ENCODE measurements around the gene HACL1. TPM values are rescaled to one million over a fixed set of nuclear protein-coding genes. Genes with fewer than 3 reads are reported as not detected.

HACL1 gene
- total and polyA plus RNA-seq, 10 of the 15 experiments (the other 5 are each of a cell fraction or from before 2014, with no cell fraction given) = 19.4 to 48.7 (median 30.1) TPM

DNA sequence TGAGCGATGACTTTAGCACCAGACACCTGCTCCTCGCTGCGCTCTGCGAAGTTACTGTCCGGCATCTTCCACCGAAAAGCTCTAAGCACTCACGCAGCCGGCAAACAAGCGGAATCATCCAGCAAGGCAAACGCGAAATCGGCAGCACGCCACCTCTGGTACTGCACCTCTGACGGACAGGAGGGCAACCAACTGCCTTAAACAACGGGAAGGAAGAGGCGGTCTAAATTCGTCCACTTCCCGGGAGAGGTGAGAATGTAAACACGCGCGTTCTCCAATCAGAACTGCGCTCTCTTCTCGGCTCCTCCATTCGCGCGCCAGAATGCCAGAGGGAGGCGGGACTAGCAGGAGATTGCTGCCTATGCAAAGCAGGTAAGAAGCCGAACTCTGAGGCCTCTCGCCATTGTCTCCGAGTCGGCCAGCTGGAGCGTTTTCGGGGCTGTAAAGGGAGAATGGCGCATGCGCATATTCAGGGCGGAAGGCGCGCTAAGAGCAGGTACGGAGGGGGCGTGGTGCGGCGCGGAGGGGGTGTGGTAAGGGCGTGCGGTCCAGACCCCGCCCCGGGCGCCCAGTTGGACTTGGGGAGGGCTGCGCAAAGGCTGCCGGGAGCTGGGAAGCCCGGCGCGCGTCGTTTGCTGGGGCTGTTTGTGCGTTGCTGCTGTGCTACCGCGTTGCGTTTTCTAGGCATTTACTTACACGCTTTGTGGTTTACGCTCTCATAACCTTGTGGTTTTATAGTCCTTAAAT, at the start of gene HACL1, which contains the start of gene BTD (continued):
- TF ChIP-seq CBFB (IDR thresholded peaks at IDR 0.05; ENCODE audit: low read depth) (0 out of 2 replicates have a peak, but pooled peaks have one; percentile 29), POU2F2 (IDR thresholded peaks at IDR 0.05; ENCODE audit: borderline replicate concordance, low read depth, low read length) (peak; percentile 90), CBX3 (IDR thresholded peaks at IDR 0.05; ENCODE audit: borderline replicate concordance, low read depth) (no peak), NR2F1 (conservative IDR thresholded peaks at IDR 0.05) (no peak), NBN (IDR thresholded peaks at IDR 0.05) (peak; percentile 72), ZNF274 (IDR thresholded peaks at IDR 0.05; ENCODE audit: insufficient read depth, insufficient read length) (no peak)
- TF ChIP-seq, protein P1, sequence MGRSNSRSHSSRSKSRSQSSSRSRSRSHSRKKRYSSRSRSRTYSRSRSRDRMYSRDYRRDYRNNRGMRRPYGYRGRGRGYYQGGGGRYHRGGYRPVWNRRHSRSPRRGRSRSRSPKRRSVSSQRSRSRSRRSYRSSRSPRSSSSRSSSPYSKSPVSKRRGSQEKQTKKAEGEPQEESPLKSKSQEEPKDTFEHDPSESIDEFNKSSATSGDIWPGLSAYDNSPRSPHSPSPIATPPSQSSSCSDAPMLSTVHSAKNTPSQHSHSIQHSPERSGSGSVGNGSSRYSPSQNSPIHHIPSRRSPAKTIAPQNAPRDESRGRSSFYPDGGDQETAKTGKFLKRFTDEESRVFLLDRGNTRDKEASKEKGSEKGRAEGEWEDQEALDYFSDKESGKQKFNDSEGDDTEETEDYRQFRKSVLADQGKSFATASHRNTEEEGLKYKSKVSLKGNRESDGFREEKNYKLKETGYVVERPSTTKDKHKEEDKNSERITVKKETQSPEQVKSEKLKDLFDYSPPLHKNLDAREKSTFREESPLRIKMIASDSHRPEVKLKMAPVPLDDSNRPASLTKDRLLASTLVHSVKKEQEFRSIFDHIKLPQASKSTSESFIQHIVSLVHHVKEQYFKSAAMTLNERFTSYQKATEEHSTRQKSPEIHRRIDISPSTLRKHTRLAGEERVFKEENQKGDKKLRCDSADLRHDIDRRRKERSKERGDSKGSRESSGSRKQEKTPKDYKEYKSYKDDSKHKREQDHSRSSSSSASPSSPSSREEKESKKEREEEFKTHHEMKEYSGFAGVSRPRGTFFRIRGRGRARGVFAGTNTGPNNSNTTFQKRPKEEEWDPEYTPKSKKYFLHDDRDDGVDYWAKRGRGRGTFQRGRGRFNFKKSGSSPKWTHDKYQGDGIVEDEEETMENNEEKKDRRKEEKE (IDR thresholded peaks at IDR 0.05) = no peak

DNA sequence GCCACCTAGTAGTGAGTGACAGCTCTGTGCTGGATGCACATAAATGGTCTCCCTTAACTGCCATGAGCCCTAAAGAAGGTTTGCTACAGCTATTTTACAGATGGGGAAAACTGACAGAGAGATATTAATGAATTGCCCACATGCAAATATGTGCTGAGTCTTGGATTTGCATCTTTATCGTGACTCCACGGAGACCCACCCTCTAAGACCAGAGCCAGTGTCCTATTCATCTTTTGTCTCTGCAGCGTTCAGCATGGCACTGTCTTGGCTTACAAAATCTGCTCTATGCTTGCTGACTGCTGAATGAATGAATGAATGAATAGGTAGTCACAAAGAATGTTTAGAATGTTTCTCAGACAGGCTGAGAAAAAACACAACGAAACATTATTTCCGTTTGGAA, 48.5 kb upstream of the HACL1 start:
- no TSS peak for BruUV-seq (replicated peaks)
- H3K36me3 ChIP-seq (ENCODE audit: control insufficient read depth in 2 of 2, insufficient read depth in 2 of 2, low read length in 1 of 2) = no peaks in the 10 kb centered on the region; a peak in 1 of 4 replicates
- no peaks in the 10 kb centered on the region for H4K20me1 ChIP-seq (ENCODE audit: control insufficient read depth, insufficient read depth)
- in situ Hi-C loops (cut with MboI) (no loop called here), intact Hi-C loops (cut with micrococcal nuclease; ENCODE audit: unreplicated experiment) (loop anchor here (10.0 kb wide), 1 partner anchor 865 kb away; the partner anchor contains the start of gene RFTN1)
- ChIA-PET CTCF (interaction anchor here (0.9 to 5.2 kb wide), 2 partner anchors 20 to 212 kb away, joined by 3 to 35 read pairs; no protein-coding TSS in a partner anchor), SMC1A (ENCODE audit: uncharacterized antibody, unreplicated experiment) (interaction anchor here (1.0 to 6.7 kb wide), 8 partner anchors 14 to 164 kb away, joined by 3 to 61 read pairs (median 3); no protein-coding TSS in a partner anchor), RAD21 (ENCODE audit: unreplicated experiment) (interaction anchor here (1.2 to 2.5 kb wide), 4 partner anchors 12 to 162 kb away, joined by 3 to 13 read pairs (median 4); no protein-coding TSS in a partner anchor), POLR2A (interaction anchor here (0.9 to 1.6 kb wide), 4 partner anchors 12 to 151 kb away, joined by 3 to 4 read pairs (median 4); no protein-coding TSS in a partner anchor)
- H2AFZ ChIP-seq (ENCODE audit: control insufficient read depth, low read depth, low read length) = peak overlapping the region; percentile 35; the same call in 1 of the 2 replicates
- no peaks in the 10 kb centered on the region for H3K27me3 ChIP-seq (replicated peaks in 1 of 2; ENCODE audit: control insufficient read depth in 2 of 2, insufficient read depth in 2 of 2, low read length in 1 of 2)
- no peak overlapping the region for H3K9ac ChIP-seq (ENCODE audit: control insufficient read depth, insufficient read depth, low read length)
- H3K27ac ChIP-seq (ENCODE audit: control insufficient read depth, insufficient read depth) = peak overlapping the region; percentile 81
- peak overlapping the region; percentile 85 for H3K4me2 ChIP-seq (ENCODE audit: control insufficient read depth, insufficient read depth)
- H3K9me3 ChIP-seq (replicated peaks; ENCODE audit: control insufficient read depth, insufficient read depth, low read length) = peaks cover 7% of the 10 kb centered on the region; the same call in 2 of the 3 replicates
- WGBS (ENCODE audit: insufficient coverage, insufficient replicate concordance, low lambda C conversion rate, missing lambda C conversion rate) = 0% methylated on average over 5 of the region's 5 CpGs
- ATAC-seq (no peak), DNase-seq (ENCODE audit: low read depth, low spot score) (no peak), FAIRE-seq (peak; percentile 69)
- TF ChIP-seq YY1 (IDR thresholded peaks at IDR 0.05; ENCODE audit: low read depth, low read length) (no peak), CBX5 (IDR thresholded peaks at IDR 0.05; ENCODE audit: low read depth) (0 out of 2 replicates have a peak, but pooled peaks have one; percentile 6), STAT1 (conservative IDR thresholded peaks at IDR 0.05) (no peak), POU2F2 (IDR thresholded peaks at IDR 0.05; ENCODE audit: borderline replicate concordance, low read depth, low read length) (0 out of 3 replicates have a peak, but pooled peaks have one; percentile 41), SMAD1 (IDR thresholded peaks at IDR 0.05; ENCODE audit: low read depth, partially characterized antibody) (no peak)
- TF ChIP-seq, protein P2, sequence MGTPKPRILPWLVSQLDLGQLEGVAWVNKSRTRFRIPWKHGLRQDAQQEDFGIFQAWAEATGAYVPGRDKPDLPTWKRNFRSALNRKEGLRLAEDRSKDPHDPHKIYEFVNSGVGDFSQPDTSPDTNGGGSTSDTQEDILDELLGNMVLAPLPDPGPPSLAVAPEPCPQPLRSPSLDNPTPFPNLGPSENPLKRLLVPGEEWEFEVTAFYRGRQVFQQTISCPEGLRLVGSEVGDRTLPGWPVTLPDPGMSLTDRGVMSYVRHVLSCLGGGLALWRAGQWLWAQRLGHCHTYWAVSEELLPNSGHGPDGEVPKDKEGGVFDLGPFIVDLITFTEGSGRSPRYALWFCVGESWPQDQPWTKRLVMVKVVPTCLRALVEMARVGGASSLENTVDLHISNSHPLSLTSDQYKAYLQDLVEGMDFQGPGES (IDR thresholded peaks at IDR 0.05) = no peak
- TF ChIP-seq, protein P3, sequence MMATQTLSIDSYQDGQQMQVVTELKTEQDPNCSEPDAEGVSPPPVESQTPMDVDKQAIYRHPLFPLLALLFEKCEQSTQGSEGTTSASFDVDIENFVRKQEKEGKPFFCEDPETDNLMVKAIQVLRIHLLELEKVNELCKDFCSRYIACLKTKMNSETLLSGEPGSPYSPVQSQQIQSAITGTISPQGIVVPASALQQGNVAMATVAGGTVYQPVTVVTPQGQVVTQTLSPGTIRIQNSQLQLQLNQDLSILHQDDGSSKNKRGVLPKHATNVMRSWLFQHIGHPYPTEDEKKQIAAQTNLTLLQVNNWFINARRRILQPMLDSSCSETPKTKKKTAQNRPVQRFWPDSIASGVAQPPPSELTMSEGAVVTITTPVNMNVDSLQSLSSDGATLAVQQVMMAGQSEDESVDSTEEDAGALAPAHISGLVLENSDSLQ (IDR thresholded peaks at IDR 0.05) = peak; percentile 33; the same call in 1 of the 2 replicates
- H3K4me3 ChIP-seq = peak overlapping the region; percentile 31; the same call in 1 of the 2 replicates
- peaks cover 38% of the 10 kb centered on the region for H3K4me1 ChIP-seq (ENCODE audit: control insufficient read depth, insufficient read depth, low read length)
- H3K79me2 ChIP-seq (ENCODE audit: control insufficient read depth, insufficient read depth, low read length) = no peaks in the 10 kb centered on the region

Measured in GM12878 (cell line).